AG04450 (cell line): ENCODE data around the gene LCAT. TPM values are rescaled to one million over a fixed set of nuclear protein-coding genes. Genes with fewer than 3 reads are reported as not detected.

Source experiments
- CTCF ChIA-PET: fragments of 300-600, 350-600 bp; formaldehyde crosslinking; extraction: SDS; loops from one replicate; lab custom pipeline; 2022; ENCODE audit warnings: antibody characterized with exemption, inconsistent platforms; lab: Charles Lee
- POLR2A ChIA-PET: fragments of 350-600 bp; formaldehyde crosslinking; extraction: SDS; loops from one replicate; lab custom pipeline; 2021; ENCODE audit warnings: antibody characterized with exemption, inconsistent platforms; lab: Yijun Ruan, JAX
- DNase-seq: peaks from one replicate; pipeline ENCODE4 v3.0.0-alpha.2; 2011; ENCODE audit warnings: low read depth, low spot score
- H3K27ac ChIP-seq: one replicate; pipeline ENCODE4 v1.5.1; 2012; ENCODE audit warnings: low read depth, low read length, control low read depth
- H3K27me3 ChIP-seq: one replicate; pipeline ENCODE4 v1.6.0; 2012; ENCODE audit warnings: low read length; ENCODE audit not compliant: control insufficient read depth, insufficient read depth
- H3K4me3 ChIP-seq: 2 replicates; pipeline ENCODE4 v1.5.1; 2011; ENCODE audit warnings: mild to moderate bottlenecking, low read depth, low read length, control low read depth
- H3K9me3 ChIP-seq: 2 replicates; pipeline ENCODE4 v1.5.1; 2012; ENCODE audit warnings: low read length; ENCODE audit not compliant: control insufficient read depth, insufficient read depth
- polyA plus RNA-seq: library from polyadenylated mRNA; depleted of rRNA; stranded (reverse); fragments of >200 nt; gene quantifications from 2 replicates; pipeline ENCODE4 v1.2.3, GENCODE V29; 2011
- TF ChIP-seq, protein P1 (sequence below): IDR thresholded peaks from 2 replicates; pipeline ENCODE4 v1.5.1; 2011; ENCODE audit warnings: low read depth, low read length, control low read depth, inconsistent platforms

Gene LCAT
- polyA plus RNA-seq, 1 experiment: 5.2 TPM

DNA sequence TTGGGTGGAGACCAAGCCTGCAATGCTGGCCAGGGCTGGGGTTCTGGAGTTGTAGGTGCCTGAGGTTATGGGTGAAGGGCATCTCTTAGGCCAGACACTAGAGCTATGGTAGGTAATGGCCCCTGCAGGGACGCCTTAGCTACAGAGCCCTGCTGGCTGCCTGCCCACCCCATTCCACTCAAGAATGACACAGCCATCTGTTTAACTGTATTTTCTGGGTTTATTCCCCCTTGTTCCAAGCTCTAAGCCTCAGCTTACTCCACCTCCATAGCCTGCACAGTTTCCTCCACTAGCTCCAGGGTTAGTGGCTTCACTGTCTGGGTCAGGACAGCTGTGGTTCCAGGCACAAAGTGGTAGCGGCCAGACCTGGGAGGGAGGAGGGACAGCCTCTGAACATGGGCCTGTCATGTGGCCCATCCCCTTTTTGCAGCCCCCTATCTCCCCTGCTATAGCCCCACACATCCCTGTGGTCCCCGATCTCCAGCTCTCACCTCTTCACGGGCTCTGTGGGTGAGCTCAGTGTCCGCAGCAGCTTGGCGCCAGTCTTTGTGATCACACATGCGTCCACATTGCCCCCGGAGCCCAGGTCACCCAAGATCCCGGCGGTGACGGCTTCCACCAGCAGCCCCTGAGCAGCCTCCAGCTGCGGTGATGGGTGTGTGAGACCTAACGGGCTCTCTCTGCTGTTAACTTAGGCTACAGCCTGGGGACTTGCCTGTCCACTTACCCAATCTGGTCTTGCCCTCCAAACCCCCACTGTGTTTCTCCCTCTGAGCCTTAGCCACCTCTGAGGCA lies 9.4 kb downstream of the LCAT start:
- H3K27ac ChIP-seq: no peak overlapping the region

DNA sequence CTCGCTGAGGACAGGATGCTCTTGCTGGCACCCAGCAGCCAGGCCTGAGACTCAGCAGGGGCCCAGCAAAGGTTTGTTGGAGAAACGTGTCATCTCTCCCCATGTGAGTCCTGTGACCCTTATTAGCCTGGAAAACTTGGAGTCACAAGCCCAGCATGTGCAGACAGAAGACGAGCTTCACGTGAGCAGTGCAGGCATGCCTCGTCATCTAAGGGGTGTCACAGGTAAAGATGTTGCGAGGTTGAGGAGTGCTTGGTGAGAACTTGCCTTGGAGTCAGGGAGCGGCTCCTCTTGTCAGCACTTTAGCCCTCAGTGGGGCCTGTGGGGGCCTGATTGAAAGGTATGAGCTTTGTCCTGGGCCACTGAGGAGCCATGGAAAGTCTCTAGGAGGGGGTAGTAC lies 10.1 kb downstream of the LCAT start:
- Histone ChIP-seq H3K9me3 (peaks cover 6% of the 10 kb centered on the region; the same call in 1 of the 2 replicates), H3K27me3 (no peaks in the 10 kb centered on the region), H3K4me3 (no peak overlapping the region), H3K27ac (no peak overlapping the region)
- TF ChIP-seq, protein P1, sequence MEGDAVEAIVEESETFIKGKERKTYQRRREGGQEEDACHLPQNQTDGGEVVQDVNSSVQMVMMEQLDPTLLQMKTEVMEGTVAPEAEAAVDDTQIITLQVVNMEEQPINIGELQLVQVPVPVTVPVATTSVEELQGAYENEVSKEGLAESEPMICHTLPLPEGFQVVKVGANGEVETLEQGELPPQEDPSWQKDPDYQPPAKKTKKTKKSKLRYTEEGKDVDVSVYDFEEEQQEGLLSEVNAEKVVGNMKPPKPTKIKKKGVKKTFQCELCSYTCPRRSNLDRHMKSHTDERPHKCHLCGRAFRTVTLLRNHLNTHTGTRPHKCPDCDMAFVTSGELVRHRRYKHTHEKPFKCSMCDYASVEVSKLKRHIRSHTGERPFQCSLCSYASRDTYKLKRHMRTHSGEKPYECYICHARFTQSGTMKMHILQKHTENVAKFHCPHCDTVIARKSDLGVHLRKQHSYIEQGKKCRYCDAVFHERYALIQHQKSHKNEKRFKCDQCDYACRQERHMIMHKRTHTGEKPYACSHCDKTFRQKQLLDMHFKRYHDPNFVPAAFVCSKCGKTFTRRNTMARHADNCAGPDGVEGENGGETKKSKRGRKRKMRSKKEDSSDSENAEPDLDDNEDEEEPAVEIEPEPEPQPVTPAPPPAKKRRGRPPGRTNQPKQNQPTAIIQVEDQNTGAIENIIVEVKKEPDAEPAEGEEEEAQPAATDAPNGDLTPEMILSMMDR: no peak
- DNase-seq: no peak
- ChIA-PET POLR2A (no interaction called here), CTCF (interaction anchor here (1.6 to 3.6 kb wide), 3 partner anchors 50 to 118 kb away, joined by 7 to 15 read pairs (median 9); partner anchors contain the start of gene NRN1L)

More for the DNA sequence above, 9.4 kb downstream of the LCAT start:
- POLR2A ChIA-PET: interaction anchor here (0.5 to 1.5 kb wide), 5 partner anchors 25 to 116 kb away, joined by 3 to 4 read pairs (median 3); partner anchors contain the start of gene NRN1L
- H3K27me3 ChIP-seq: no peaks in the 10 kb centered on the region
- H3K9me3 ChIP-seq: peaks cover 6% of the 10 kb centered on the region; the same call in 1 of the 2 replicates
- TF ChIP-seq, protein P1: no peak
- DNase-seq: no peak
- CTCF ChIA-PET: interaction anchor here (1.6 to 3.6 kb wide), 3 partner anchors 50 to 118 kb away, joined by 7 to 15 read pairs (median 9); partner anchors contain the start of gene NRN1L
- peak overlapping the region; percentile 97 for H3K4me3 ChIP-seq

DNA sequence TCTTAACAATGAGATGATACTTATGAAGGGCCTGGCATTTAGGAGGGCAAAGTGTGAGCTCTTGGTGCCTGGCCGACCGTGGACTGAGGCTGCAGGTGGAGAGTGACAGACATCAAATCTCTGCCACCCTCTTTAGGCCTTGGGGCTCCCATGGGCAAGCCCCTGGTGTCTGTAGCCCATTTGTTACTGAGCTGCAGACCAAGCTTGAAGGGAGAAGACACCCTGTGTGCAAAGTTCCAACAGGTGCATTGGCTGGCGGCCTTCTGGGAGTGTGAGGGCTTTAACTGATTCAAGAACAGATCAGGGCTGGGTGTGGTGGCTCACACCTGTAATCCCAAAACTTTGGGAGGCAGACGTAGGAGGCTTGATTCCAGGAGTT lies 11.5 kb downstream of the LCAT start:
- Histone ChIP-seq H3K9me3 (peaks cover 6% of the 10 kb centered on the region; the same call in 1 of the 2 replicates), H3K27ac (no peak overlapping the region), H3K4me3 (no peak overlapping the region), H3K27me3 (no peaks in the 10 kb centered on the region)
- ChIA-PET POLR2A (interaction anchor here (0.7 kb wide), 1 partner anchor 117 kb away, joined by 3 read pairs; no protein-coding TSS in a partner anchor), CTCF (interaction anchor here (0.8 to 3.6 kb wide), 2 partner anchors 48 to 116 kb away, joined by 3 to 15 read pairs; partner anchors contain the start of gene NRN1L)
- TF ChIP-seq, protein P1: no peak
- DNase-seq: no peak

DNA sequence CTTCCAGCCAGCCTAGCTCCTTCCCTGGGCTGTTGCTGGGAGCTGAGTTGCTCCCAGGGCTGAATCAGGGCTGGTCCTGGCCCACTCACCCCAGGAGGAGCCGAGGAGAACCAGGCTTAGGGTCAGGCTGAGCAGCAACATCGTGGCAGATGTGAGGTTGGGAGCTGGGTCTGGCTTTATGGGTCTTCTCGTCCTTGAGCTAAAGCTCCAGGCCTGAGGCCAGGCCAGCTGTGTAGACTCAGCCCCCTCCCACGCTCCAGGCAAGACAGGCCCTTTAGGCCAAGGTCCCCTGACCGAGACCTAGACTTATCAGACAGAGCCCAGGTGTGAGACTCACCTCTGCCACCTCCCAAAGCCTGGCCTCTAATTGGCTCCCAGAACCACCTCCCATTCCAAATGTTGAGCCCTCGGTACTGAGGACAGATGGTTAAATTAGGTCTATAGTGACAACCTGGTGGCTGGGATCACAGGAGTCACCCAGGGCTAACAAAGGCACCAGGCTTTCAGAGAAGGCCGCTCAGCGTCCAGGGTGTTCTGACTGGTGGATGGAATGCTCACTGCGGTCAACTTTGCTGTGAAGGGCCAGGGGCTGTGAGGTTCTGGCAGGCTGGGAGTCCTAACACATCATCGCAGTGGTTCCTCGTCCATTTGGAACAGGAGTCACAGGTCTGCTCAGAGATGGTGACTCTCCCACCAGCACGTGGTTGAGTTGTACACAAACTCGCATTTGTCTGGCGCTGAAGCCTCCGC lies 12.0 kb downstream of the LCAT start, which contains the start of gene CTRL:
CTRL (minus strand) TSS at position 151 of the 750 bp plus-strand sequence; CDS start at position 141, 10 bp downstream.
- ChIA-PET CTCF (interaction anchor here (3.6 kb wide), 1 partner anchor 48 kb away, joined by 15 read pairs; the partner anchor contains the start of gene NRN1L), POLR2A (interaction anchor here (1.1 kb wide), 1 partner anchor 47 kb away, joined by 3 read pairs; the partner anchor contains the start of gene NRN1L)
- no peaks in the 10 kb centered on the region for H3K27me3 ChIP-seq
- peaks cover 6% of the 10 kb centered on the region; the same call in 1 of the 2 replicates for H3K9me3 ChIP-seq
- no peak within 1 kb of the TSS for H3K4me3 ChIP-seq
- TF ChIP-seq, protein P1: peak; percentile 26
- DNase-seq: no peak
- H3K27ac ChIP-seq: no peak within 1 kb of the TSS
